ENCODE measurements around the gene NAA80. TPM values are rescaled to one million over a fixed set of nuclear protein-coding genes. Genes with fewer than 3 reads are reported as not detected.

NAA80 gene
- total RNA-seq, 3 donors from 2014 or later (not counting 1 experiment from before 2014, with no cell fraction given) = 22.2 to 30.3 (median 29.6) TPM

GRCh38 chr3:50256978-50257890, 42.0 kb downstream of the NAA80 start:
- no peaks in the 10 kb centered on the region for H3K9me3 Mint-ChIP-seq
- Histone ChIP-seq H3K27ac (ENCODE audit: low read length) (no peak overlapping the region), H3K36me3 (ENCODE audit: control insufficient read depth, insufficient read depth, low read length) (peaks cover 62% of the 10 kb centered on the region), H3K27me3 (ENCODE audit: control insufficient read depth, insufficient read depth, low read length) (no peaks in the 10 kb centered on the region), H3K4me3 (ENCODE audit: low read length) (no peak overlapping the region), H3K4me1 (ENCODE audit: control insufficient read depth, insufficient read depth, low read length) (peaks cover 46% of the 10 kb centered on the region), H3K9me3 (ENCODE audit: control insufficient read depth, insufficient read depth, low read length) (no peaks in the 10 kb centered on the region)
- TF ChIP-seq, protein P1, sequence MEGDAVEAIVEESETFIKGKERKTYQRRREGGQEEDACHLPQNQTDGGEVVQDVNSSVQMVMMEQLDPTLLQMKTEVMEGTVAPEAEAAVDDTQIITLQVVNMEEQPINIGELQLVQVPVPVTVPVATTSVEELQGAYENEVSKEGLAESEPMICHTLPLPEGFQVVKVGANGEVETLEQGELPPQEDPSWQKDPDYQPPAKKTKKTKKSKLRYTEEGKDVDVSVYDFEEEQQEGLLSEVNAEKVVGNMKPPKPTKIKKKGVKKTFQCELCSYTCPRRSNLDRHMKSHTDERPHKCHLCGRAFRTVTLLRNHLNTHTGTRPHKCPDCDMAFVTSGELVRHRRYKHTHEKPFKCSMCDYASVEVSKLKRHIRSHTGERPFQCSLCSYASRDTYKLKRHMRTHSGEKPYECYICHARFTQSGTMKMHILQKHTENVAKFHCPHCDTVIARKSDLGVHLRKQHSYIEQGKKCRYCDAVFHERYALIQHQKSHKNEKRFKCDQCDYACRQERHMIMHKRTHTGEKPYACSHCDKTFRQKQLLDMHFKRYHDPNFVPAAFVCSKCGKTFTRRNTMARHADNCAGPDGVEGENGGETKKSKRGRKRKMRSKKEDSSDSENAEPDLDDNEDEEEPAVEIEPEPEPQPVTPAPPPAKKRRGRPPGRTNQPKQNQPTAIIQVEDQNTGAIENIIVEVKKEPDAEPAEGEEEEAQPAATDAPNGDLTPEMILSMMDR (IDR thresholded peaks at IDR 0.05) = peak; percentile 30
- intact Hi-C loops (cut with micrococcal nuclease) = no loop called here
- H3K4me3 Mint-ChIP-seq = peak overlapping the region; percentile 2
- 96% methylated on average over 20 of the region's 20 CpGs for WGBS (ENCODE audit: insufficient coverage)
- no peaks in the 10 kb centered on the region for H3K36me3 Mint-ChIP-seq
- peak in 1 of 2 donors; percentile 55 for DNase-seq
- peak overlapping the region; percentile 39 to 50 for H3K27ac Mint-ChIP-seq
- H3K27me3 Mint-ChIP-seq (ENCODE audit: low read depth in 2 of 2) = no peaks in the 10 kb centered on the region
- H3K4me1 Mint-ChIP-seq = peaks cover 5 to 34% of the 10 kb centered on the region in 2 donors
- ATAC-seq = no peak

GRCh38 chr3:50255251-50255615, 44.0 kb downstream of the NAA80 start:
- intact Hi-C loops (cut with micrococcal nuclease) = no loop called here
- Histone ChIP-seq H3K4me1 (ENCODE audit: control insufficient read depth, insufficient read depth, low read length) (peaks cover 55% of the 10 kb centered on the region), H3K4me3 (ENCODE audit: low read length) (no peak overlapping the region), H3K27ac (ENCODE audit: low read length) (no peak overlapping the region), H3K9me3 (ENCODE audit: control insufficient read depth, insufficient read depth, low read length) (no peaks in the 10 kb centered on the region), H3K27me3 (ENCODE audit: control insufficient read depth, insufficient read depth, low read length) (no peaks in the 10 kb centered on the region), H3K36me3 (ENCODE audit: control insufficient read depth, insufficient read depth, low read length) (peaks cover 71% of the 10 kb centered on the region)
- ATAC-seq (no peak), DNase-seq (no peak)
- Mint-ChIP-seq H3K9me3 (no peaks in the 10 kb centered on the region), H3K4me3 (no peak overlapping the region), H3K4me1 (peaks cover 18 to 51% of the 10 kb centered on the region in 2 donors), H3K27ac (peak overlapping the region in 1 of 2 donors; percentile 77), H3K27me3 (ENCODE audit: low read depth in 2 of 2) (no peaks in the 10 kb centered on the region), H3K36me3 (no peaks in the 10 kb centered on the region)
- WGBS (ENCODE audit: insufficient coverage) = 98% methylated on average over 9 of the region's 9 CpGs
- TF ChIP-seq, protein P1 (IDR thresholded peaks at IDR 0.05) = no peak

DNA sequence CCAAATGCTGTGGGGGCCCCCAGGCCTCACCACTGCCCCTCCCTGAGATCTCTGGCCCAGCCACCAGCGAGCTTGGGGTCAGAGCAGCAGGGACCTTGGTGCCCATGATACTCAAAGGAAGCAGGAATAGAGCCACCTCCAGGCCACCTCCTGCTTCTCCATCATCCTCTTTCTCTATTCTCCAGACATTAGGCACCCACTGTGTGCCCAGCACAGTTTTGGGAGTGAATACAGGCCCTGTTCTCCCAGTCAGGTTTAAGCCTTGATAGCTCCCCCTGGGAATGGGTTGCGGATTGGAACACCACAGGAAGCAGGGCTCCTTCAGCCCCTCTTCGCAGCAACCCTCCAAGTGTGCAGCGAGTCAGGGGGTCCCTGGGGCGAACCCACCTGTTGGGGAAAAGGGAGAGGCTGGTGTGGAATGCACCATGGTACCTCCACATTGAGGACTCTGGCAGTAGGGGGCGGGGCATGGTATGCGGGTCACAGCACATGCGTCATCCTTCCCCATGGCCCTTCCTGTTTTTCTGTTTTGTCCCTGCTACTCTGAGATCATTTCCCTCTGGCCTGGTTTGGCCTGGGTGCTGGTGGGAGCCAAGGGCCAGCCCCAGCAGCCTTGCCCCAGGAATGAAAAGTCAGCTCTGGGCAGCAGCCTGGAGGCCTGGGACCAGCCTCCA, 44.5 kb downstream of the NAA80 start:
- H3K4me1 Mint-ChIP-seq = peaks cover 19 to 52% of the 10 kb centered on the region in 2 donors
- H3K27me3 Mint-ChIP-seq (ENCODE audit: low read depth in 2 of 2) = no peaks in the 10 kb centered on the region
- peaks cover 57% of the 10 kb centered on the region for H3K4me1 ChIP-seq (ENCODE audit: control insufficient read depth, insufficient read depth, low read length)
- no peaks in the 10 kb centered on the region for H3K27me3 ChIP-seq (ENCODE audit: control insufficient read depth, insufficient read depth, low read length)
- peaks cover 70% of the 10 kb centered on the region for H3K36me3 ChIP-seq (ENCODE audit: control insufficient read depth, insufficient read depth, low read length)
- TF ChIP-seq, protein P1 (IDR thresholded peaks at IDR 0.05) = no peak
- ATAC-seq = peak in 1 of 3 donors; percentile 69
- no peaks in the 10 kb centered on the region for H3K9me3 Mint-ChIP-seq
- no peak overlapping the region for H3K27ac ChIP-seq (ENCODE audit: low read length)
- WGBS (ENCODE audit: insufficient coverage) = 81% methylated on average over 8 of the region's 8 CpGs
- H3K36me3 Mint-ChIP-seq = no peaks in the 10 kb centered on the region
- no peak overlapping the region for H3K4me3 Mint-ChIP-seq
- peak overlapping the region in 1 of 2 donors; percentile 77 for H3K27ac Mint-ChIP-seq
- H3K9me3 ChIP-seq (ENCODE audit: control insufficient read depth, insufficient read depth, low read length) = no peaks in the 10 kb centered on the region
- DNase-seq = no peak
- H3K4me3 ChIP-seq (ENCODE audit: low read length) = no peak overlapping the region
- intact Hi-C loops (cut with micrococcal nuclease) = no loop called here

All from natural killer cell (primary cell).